ENCODE data around the gene SLC12A7.

DNA sequence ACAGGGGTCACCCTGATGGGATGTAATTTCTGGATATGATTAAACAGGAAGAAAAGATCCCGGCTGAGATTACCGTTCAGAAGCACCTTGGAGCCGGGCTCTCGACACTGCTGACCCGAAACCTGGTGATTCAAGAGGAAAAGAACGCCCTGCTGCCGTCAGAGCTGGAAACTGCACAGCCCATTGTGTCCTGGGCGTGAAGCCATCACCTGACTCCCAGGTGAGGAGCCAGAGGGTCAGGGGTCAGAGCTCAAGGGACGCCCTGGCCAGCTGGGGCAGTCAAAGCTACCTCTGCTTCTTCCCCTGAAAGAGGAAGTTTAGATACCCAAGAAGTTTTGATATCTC is 17.8 kb upstream of the SLC12A7 start:
- TF ChIP-seq, protein P1, sequence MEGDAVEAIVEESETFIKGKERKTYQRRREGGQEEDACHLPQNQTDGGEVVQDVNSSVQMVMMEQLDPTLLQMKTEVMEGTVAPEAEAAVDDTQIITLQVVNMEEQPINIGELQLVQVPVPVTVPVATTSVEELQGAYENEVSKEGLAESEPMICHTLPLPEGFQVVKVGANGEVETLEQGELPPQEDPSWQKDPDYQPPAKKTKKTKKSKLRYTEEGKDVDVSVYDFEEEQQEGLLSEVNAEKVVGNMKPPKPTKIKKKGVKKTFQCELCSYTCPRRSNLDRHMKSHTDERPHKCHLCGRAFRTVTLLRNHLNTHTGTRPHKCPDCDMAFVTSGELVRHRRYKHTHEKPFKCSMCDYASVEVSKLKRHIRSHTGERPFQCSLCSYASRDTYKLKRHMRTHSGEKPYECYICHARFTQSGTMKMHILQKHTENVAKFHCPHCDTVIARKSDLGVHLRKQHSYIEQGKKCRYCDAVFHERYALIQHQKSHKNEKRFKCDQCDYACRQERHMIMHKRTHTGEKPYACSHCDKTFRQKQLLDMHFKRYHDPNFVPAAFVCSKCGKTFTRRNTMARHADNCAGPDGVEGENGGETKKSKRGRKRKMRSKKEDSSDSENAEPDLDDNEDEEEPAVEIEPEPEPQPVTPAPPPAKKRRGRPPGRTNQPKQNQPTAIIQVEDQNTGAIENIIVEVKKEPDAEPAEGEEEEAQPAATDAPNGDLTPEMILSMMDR (IDR thresholded peaks at IDR 0.05): no peak
- no peak for TF ChIP-seq POLR2A (IDR thresholded peaks at IDR 0.05)

All from testis (tissue), 2 donors.